SK-N-SH (cell line): ENCODE data around the gene DUT. TPM values are rescaled to one million over a fixed set of nuclear protein-coding genes. Genes with fewer than 3 reads are reported as not detected.

Experiments
- CTCF ChIA-PET: fragments of 300-600, 350-600 bp; formaldehyde crosslinking; extraction: SDS; loops from one replicate; lab custom pipeline; 2021; lab: Yijun Ruan, JAX
- POLR2A ChIA-PET: fragments of 350-600 bp; sonication (Branson Sonifier 250); formaldehyde crosslinking; extraction: SDS; loops from one replicate; lab custom pipeline; 2020; ENCODE audit warnings: antibody characterized with exemption, inconsistent platforms; lab: Yijun Ruan, JAX
- DNase-seq: peaks from one replicate; pipeline ENCODE4 v3.0.0; 2012
- H2AFZ ChIP-seq: fragments of 200-600 bp; sonication (generic); 2 replicates; pipeline ENCODE4 v1.8.1; 2016; ENCODE audit warnings: antibody characterized with exemption, mild to moderate bottlenecking, low read depth
- H3F3A ChIP-seq: fragments of 200-600 bp; sonication (generic); replicated peaks from 2 replicates; pipeline ENCODE3; 2016; ENCODE audit warnings: antibody characterized with exemption, mild to moderate bottlenecking; ENCODE audit not compliant: insufficient read depth
- H3K27ac ChIP-seq, 2 experiments: fragments of 200-500 bp in 1 of 2; fragments of 200-600 bp in 1 of 2; sonication (Bioruptor generic) in 1 of 2; sonication (generic), shearing (Covaris generic) in 1 of 2; 2 replicates each; pipeline versions ENCODE4 v1.5.1 to v1.6.1; 2014 to 2016; ENCODE audit warnings: low read depth in 2 of 2, inconsistent platforms in 1 of 2, low read length in 1 of 2, mild to moderate bottlenecking in 1 of 2, mixed read lengths in 1 of 2
- H3K27me3 ChIP-seq: fragments of 200-600 bp; sonication (generic), shearing (Covaris generic); 2 replicates; pipeline ENCODE4 v1.6.1; 2016; ENCODE audit warnings: mixed run types; ENCODE audit not compliant: insufficient read depth
- H3K36me3 ChIP-seq, 2 experiments: fragments of 200-500 bp in 1 of 2; fragments of 200-600 bp in 1 of 2; sonication (Bioruptor generic) in 1 of 2; sonication (generic) in 1 of 2; replicated peaks in 1 of 2; 2 replicates each; pipeline versions ENCODE3 to v1.5.1; 2014 to 2016; ENCODE audit warnings: low read length in 1 of 2, mild to moderate bottlenecking in 1 of 2; ENCODE audit not compliant: insufficient read depth in 2 of 2, control insufficient read depth in 1 of 2
- H3K4me1 ChIP-seq, 2 experiments: fragments of 200-500 bp in 1 of 2; fragments of 200-600 bp in 1 of 2; sonication (Bioruptor generic) in 1 of 2; sonication (generic), shearing (Covaris generic) in 1 of 2; 2 replicates each; pipeline versions ENCODE4 v1.5.1 to v1.6.1; 2014 to 2016; ENCODE audit warnings: low read depth in 1 of 2, low read length in 1 of 2, mixed run types in 1 of 2; ENCODE audit not compliant: insufficient read depth in 2 of 2, control insufficient read depth in 1 of 2
- H3K4me2 ChIP-seq: fragments of 200-600 bp; sonication (generic), shearing (Covaris generic); 2 replicates; pipeline ENCODE4 v1.6.1; 2017; ENCODE audit warnings: mixed run types
- H3K4me3 ChIP-seq, 2 experiments: fragments of 200-500 bp in 1 of 2; fragments of 200-600 bp in 1 of 2; sonication (Bioruptor generic) in 1 of 2; sonication (generic), shearing (Covaris generic) in 1 of 2; 2 replicates each; pipeline versions ENCODE4 v1.5.1 to v1.8.1; 2014 to 2016; ENCODE audit warnings: low read depth in 2 of 2, inconsistent platforms in 1 of 2, low read length in 1 of 2, mild to moderate bottlenecking in 1 of 2, mixed read lengths in 1 of 2, moderate library complexity in 1 of 2
- H3K79me2 ChIP-seq: fragments of 200-600 bp; sonication (generic); 2 replicates; pipeline ENCODE4 v1.8.1; 2017; ENCODE audit warnings: mild to moderate bottlenecking; ENCODE audit not compliant: insufficient read depth
- H3K9ac ChIP-seq: fragments of 200-600 bp; sonication (generic); 2 replicates; pipeline ENCODE4 v1.6.1; 2017; ENCODE audit warnings: mixed run types
- H3K9me2 ChIP-seq: fragments of 200-600 bp; sonication (generic); 2 replicates; pipeline ENCODE4 v1.6.1; 2017; ENCODE audit warnings: mixed run types
- H3K9me3 ChIP-seq: fragments of 200-600 bp; sonication (generic); 2 replicates; pipeline ENCODE4 v1.6.1; 2017; ENCODE audit warnings: mixed run types, mild to moderate bottlenecking, moderate library complexity
- H4K20me1 ChIP-seq: fragments of 200-600 bp; sonication (generic); 2 replicates; pipeline ENCODE4 v1.6.1; 2017; ENCODE audit warnings: mild to moderate bottlenecking, mixed run types; ENCODE audit not compliant: insufficient read depth
- ELF1 ChIP-seq: IDR thresholded peaks from 2 replicates; pipeline ENCODE4 v1.4.0; 2012
- EP300 ChIP-seq, 2 experiments: IDR thresholded peaks; 2 replicates each; pipeline versions ENCODE4 v1.4.0 to v1.6.1; 2012; ENCODE audit warnings: borderline replicate concordance in 1 of 2, low read depth in 1 of 2, low read length in 1 of 2
- FOSL2 ChIP-seq: IDR thresholded peaks from 2 replicates; pipeline ENCODE4 v1.4.0; 2012; ENCODE audit warnings: low read depth, mild to moderate bottlenecking, moderate library complexity, borderline replicate concordance
- GATA2 ChIP-seq: sonication (generic); formaldehyde crosslinking; IDR thresholded peaks from 2 replicates; pipeline ENCODE4 v1.5.0; 2020; ENCODE audit warnings: mild to moderate bottlenecking, missing genetic modification reagents
- JUND ChIP-seq: IDR thresholded peaks from 2 replicates; pipeline ENCODE4 v1.4.0; 2012
- NFIC ChIP-seq: IDR thresholded peaks from 2 replicates; pipeline ENCODE4 v1.4.0; 2012; ENCODE audit warnings: borderline replicate concordance
- NRF1 ChIP-seq: IDR thresholded peaks from 2 replicates; pipeline ENCODE4 v1.6.1; 2012; ENCODE audit warnings: low read depth, mild to moderate bottlenecking, low read length
- PBX3 ChIP-seq: IDR thresholded peaks from 2 replicates; pipeline ENCODE4; 2012
- RCOR1 ChIP-seq: fragments of 150-350 bp; IDR thresholded peaks from 2 replicates; pipeline ENCODE4 v1.6.1; 2017; ENCODE audit warnings: antibody characterized with exemption, low read length
- RXRA ChIP-seq: IDR thresholded peaks from 2 replicates; pipeline ENCODE4 v1.4.0; 2012; ENCODE audit warnings: low read depth, mild to moderate bottlenecking, borderline replicate concordance
- TCF12 ChIP-seq: IDR thresholded peaks from 2 replicates; pipeline ENCODE4 v1.4.0; 2012
- ZBTB33 ChIP-seq: IDR thresholded peaks from 2 replicates; pipeline ENCODE4 v1.4.0; 2012; ENCODE audit warnings: low read depth, borderline replicate concordance
- WGBS: methylation state at CpG from one replicate; pipeline ENCODE4 v1.1.6; 2017; ENCODE audit warnings: low lambda C conversion rate; 5-methylcytosine and 5-hydroxymethylcytosine counted together
- polyA plus RNA-seq, 3 experiments: library from polyadenylated mRNA; depleted of rRNA; stranded (reverse); fragments of >200 nt; gene quantifications; 2 replicates each; pipeline ENCODE4 v1.2.3, GENCODE V29; 2012
- TF ChIP-seq, protein P1 (sequence below): fragments of 150-350 bp; IDR thresholded peaks from 2 replicates; pipeline ENCODE4 v1.6.1; 2017; ENCODE audit warnings: antibody characterized with exemption, low read length, low read depth, borderline replicate concordance
- TF ChIP-seq, protein P2 (sequence below): IDR thresholded peaks from 2 replicates; pipeline ENCODE4 v1.4.0; 2012; ENCODE audit warnings: low read depth

DUT gene
- polyA plus RNA-seq, 1 of the 3 experiments (the other 2 are of a cell fraction), result 79.3 TPM

- Histone ChIP-seq H3K79me2 (no peaks in the 10 kb centered on the region), H3K36me3 (no peaks in the 10 kb centered on the region), H3K4me2 (peak overlapping the region; percentile 47), H3K27me3 (no peaks in the 10 kb centered on the region), H2AFZ (peak overlapping the region; percentile 71; the same call in 1 of the 2 replicates), H3K9me3 (no peaks in the 10 kb centered on the region), H3K9me2 (no peaks in the 10 kb centered on the region), H3K4me1 (peaks cover 0 to 3% of the 10 kb centered on the region in 2 experiments; a peak in 1 of 4 replicates), H3K4me3 (no peak overlapping the region), H3K9ac (peak overlapping the region; percentile 31; the same call in 1 of the 2 replicates), H3K27ac (peak overlapping the region in 1 of 2 experiments; percentile 83; a peak in 2 of 4 replicates), H3F3A (peaks cover 21% of the 10 kb centered on the region), H4K20me1 (no peaks in the 10 kb centered on the region)
- ChIA-PET POLR2A (no interaction called here), CTCF (interaction anchor here (0.6 to 1.8 kb wide), 4 partner anchors 12 to 309 kb away, joined by 3 to 10 read pairs (median 4); no protein-coding TSS in a partner anchor)
- no peak for DNase-seq
- 41% methylated on average over 10 of the region's 10 CpGs for WGBS
- TF ChIP-seq TCF12 (peak; percentile 65), NRF1 (no peak), RCOR1 (no peak), JUND (peak; percentile 59), EP300 (IDR thresholded peaks at IDR 0.05; ENCODE audit: borderline replicate concordance in 1 of 2, low read depth in 1 of 2, low read length in 1 of 2) (peak in 1 of 2 experiments; percentile 31; a peak in 1 of 4 replicates), ELF1 (no peak), FOSL2 (peak; percentile 91), PBX3 (peak; percentile 69), NFIC (peak; percentile 79), GATA2 (CRISPR knock-in tag) (no peak), ZBTB33 (no peak), RXRA (no peak)
- TF ChIP-seq, protein P1, sequence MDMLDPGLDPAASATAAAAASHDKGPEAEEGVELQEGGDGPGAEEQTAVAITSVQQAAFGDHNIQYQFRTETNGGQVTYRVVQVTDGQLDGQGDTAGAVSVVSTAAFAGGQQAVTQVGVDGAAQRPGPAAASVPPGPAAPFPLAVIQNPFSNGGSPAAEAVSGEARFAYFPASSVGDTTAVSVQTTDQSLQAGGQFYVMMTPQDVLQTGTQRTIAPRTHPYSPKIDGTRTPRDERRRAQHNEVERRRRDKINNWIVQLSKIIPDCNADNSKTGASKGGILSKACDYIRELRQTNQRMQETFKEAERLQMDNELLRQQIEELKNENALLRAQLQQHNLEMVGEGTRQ, result no peak
- TF ChIP-seq, protein P2, sequence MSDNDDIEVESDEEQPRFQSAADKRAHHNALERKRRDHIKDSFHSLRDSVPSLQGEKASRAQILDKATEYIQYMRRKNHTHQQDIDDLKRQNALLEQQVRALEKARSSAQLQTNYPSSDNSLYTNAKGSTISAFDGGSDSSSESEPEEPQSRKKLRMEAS, result no peak; the same call in 1 of the 2 replicates
Measured at GRCh38 chr15:48373821-48374451, 42.7 kb downstream of the DUT start.
